IPS-NIHi11 (cell line): ENCODE measurements around the gene THRB.

Source experiments
- DNase-seq: peaks from one replicate; pipeline ENCODE4 v3.0.0; 2012; ENCODE audit warnings: mixed read lengths, low spot score

Gene THRB

GRCh38 chr3:24494618-24495325, at the start of gene THRB:
Gene THRB (minus strand): TSS chr3:24494850.
- DNase-seq: peak; percentile 80

GRCh38 chr3:24541935-24542334, 47.3 kb upstream of the THRB start:
- DNase-seq: no peak

- DNase-seq: no peak
Observed at GRCh38 chr3:24540821-24541220, 46.2 kb upstream of the THRB start.

DNA sequence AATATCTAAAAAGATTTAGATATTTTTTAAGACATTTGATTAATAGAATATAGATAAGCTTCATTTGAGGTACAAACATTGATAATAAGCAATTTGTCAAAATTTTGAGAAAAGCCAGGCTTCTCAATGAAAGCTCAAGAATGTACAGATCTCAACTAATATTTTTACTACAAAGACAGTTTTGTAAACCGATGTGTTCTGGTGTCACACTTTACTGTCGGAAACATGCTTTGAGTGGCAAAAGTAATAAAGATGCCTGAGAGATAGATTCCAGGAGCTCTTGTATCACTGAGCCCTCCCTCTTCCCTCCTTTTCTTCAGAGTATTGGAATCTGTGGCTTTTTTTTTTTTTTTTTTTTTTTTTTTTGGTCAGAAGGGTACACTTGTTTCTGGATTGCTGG, 45.0 kb upstream of the THRB start:
- DNase-seq: no peak

DNA sequence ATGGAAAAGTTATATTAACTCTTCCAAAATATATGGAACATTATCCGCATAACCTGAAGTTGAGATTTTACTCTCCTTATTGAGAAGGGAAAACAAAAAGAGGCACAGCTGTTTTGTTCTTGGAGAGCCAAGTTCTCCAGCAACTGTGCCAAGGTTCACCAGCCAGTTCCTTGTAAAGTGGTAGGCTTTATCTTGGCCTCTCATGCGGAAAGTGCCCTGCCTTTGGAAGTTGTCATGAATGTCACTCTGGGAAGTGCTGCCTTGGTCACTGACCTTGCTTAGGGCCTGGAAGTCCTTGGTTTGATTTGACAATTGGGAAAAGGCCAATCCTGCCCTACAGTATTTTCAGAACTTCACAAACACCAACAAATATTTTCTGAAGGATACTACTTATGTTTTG, 44.2 kb upstream of the THRB start:
- DNase-seq: no peak

DNA sequence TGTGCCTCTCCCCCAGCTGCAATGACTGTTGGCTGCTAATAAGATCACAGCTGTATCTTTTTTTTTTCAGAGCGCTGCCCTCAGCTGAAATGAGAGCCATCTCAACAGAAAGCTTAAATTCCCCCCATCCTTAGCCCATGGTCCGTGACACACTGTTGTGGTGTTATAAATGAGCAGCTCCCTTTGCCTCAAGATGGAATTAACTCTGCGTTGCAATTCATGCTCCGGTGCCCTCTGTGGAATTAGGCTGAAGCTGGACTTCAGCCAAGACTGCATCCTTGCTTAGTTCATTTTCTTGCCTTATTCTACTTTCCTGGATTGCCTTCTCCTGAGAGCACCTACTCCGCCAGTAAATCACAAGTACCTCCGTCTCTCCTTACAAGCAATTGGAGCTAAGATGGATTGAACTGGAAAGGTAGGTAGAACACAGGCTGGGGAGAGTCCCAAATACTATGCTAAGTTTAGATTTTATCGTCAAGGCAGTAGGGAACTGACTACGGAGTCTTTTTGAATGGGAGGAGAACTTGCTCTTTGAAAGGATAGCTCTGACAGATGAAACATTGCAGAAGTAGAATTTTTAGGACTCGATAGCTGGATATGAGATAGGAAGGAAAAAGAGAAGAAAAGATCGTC, 39.0 kb upstream of the THRB start:
- no peak for DNase-seq

DNA sequence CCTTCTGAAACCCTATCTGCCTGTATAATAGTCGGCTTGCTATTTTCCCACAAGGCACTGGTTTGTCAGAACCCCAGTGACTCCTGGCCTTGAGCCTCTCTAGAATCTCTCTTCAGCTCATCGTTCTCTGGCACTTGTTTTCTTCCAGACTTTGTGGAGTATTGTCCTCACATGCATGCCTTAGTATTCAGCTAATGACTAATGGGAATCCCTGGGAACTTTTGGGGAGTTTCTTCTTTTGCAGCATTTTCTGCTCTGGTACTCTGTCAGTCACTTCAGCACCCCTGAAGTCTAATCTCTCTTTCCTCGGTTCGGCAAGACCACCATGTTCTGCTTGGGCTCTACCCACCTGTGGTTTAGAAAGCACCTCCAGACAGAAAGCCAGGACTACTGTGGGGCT, 35.8 kb upstream of the THRB start:
- no peak for DNase-seq

GRCh38 chr3:24529210-24529609, 34.6 kb upstream of the THRB start:
- no peak for DNase-seq

- no peak for DNase-seq
Observed at GRCh38 chr3:24526640-24527212, 32.1 kb upstream of the THRB start.

GRCh38 chr3:24525557-24525956, 30.9 kb upstream of the THRB start:
- DNase-seq: no peak

- no peak for DNase-seq
Observed at GRCh38 chr3:24525022-24525421, 30.4 kb upstream of the THRB start.

DNA sequence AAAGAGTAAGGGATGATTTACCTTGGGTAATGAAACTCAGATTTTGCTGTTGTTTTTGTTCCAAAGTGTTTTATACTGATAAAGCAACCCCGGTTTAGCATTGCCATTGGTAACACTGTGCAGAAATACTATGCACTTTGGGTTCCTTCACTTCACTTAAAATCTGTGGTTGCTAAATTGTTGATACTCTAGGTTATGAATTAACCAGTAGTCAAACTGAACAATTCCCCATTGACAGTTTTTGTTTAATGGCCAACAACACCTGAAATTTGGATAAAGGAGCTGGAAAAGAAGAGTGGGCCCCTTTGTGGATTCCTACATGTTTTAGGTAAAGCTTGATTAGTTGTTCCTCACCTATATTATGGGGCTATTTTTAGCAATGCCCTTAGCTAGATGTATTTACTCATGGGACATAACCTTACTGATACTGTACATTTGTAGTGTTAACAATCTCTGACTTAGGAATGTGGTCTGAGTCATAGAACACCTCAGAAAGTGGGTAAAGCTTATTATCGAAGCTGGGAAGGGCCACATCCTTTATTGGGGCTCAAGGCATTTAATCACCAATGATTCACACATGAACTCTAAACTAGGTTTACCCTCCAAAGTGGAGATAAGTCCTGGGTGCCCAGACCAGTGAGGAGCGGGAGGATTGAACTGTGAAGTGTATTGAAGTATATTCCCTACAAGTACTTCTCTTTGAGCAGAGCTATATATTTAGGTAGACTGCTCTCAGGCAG, 29.5 kb upstream of the THRB start:
- DNase-seq: no peak

GRCh38 chr3:24523215-24523614, 28.6 kb upstream of the THRB start:
- no peak for DNase-seq

- DNase-seq: peak; percentile 27
Observed at GRCh38 chr3:24522146-24522579, 27.5 kb upstream of the THRB start.

DNA sequence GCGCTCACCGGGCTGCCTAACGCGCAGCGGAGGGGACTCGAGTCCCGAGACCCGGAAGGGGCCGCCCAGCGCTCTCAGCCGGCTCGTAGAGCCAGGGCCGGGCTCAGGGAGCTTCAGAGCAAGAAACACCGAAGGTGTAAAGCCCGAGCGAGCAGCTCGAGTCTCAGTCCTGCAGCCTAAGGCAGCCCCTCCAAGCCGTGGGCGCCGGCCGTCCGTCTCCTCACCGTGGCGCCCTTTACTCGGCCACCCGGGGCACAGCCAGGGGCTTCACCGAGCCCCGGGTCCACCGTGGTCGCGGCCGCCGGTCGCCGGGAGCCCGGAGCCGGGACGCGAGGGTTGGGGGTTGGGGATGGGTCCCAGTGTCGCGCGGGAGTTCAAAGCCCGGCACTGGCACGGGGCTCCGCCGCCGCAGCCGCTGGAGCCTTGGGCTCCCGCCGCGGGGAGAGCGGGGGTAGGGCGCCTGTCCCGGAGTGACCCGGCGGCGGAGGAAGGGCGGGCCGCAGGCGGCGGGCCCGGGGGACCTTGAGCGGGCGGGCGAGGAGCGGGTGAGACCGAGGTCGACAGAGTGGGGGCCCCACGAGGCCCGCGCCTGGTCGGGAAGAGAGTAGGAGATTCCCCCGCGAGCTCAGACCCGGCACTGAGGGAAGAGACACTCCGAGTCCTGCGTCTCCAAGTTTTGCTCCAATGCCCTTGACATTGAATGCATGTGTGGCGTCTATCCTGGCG, 26.9 kb upstream of the THRB start:
- DNase-seq: peak; percentile 77

DNA sequence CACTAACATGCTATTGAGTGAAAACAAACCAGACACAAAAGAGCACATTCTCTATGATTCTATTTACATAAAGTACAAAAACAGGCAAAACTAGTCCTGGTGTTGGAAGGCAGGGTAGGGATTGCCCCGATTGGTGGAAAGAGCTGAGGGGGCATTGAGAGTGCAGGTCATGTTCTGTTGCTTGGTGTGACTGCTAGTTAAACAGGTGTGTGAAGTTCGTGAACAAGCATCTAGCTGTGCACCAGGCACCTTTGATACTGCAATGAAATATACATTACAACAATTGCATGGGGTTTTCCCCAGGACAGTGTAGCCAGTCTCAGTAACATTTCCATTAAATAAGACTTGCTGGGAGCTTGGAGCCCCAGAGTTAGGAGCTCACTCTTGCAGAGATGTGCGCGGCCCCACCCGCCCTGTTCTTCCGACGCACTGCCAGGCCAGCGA, 26.3 kb upstream of the THRB start:
- DNase-seq: peak; percentile 48

GRCh38 chr3:24520101-24520495, 25.4 kb upstream of the THRB start:
- no peak for DNase-seq

GRCh38 chr3:24519368-24520100, 24.9 kb upstream of the THRB start:
- peak; percentile 77 for DNase-seq

DNA sequence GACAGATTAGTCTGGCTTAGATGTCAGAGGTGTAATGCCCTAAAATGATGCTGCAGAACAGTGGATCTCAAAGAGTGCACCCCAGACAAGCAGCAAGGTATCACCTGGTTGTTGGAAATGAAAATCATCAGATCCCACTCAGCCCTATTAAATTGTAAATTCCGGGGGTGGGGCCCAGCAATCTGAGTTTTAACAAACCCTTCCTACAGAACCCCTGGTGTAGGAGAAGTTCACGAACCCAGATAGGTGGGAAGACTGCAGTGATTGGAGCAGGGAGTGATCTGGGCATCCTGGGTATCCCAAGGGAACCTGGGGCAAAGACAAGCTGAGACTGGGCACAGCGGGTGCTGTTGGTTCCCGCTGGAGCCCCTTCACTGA, 24.3 kb upstream of the THRB start:
- no peak for DNase-seq

GRCh38 chr3:24514119-24514518, 19.5 kb upstream of the THRB start:
- no peak for DNase-seq

GRCh38 chr3:24513463-24513862, 18.8 kb upstream of the THRB start:
- no peak for DNase-seq
